Glomerular endothelial cell (primary cell): Measurements from ENCODE around the gene KIF13A. TPM values are rescaled to one million over a fixed set of nuclear protein-coding genes. Genes with fewer than 3 reads are reported as not detected.
"Not testable (repeated sequence)": the region's sequence is repeated elsewhere in the genome, so short reads cannot be mapped to it uniquely, and the experiment has no call there.

Source experiments
- DNase-seq: peaks from one replicate; pipeline ENCODE4 v3.0.0-alpha.2; 2011; ENCODE audit warnings: low read depth, low spot score; ENCODE audit errors: extremely low read depth
- total RNA-seq: library from RNA; depleted of rRNA; stranded (reverse); fragments of >200 nt; gene quantifications from 2 replicates; pipeline ENCODE4 v1.2.3, GENCODE V29; 2015

Gene KIF13A
- total RNA-seq, 1 donor from 2014 or later, result 59.7 TPM

DNA sequence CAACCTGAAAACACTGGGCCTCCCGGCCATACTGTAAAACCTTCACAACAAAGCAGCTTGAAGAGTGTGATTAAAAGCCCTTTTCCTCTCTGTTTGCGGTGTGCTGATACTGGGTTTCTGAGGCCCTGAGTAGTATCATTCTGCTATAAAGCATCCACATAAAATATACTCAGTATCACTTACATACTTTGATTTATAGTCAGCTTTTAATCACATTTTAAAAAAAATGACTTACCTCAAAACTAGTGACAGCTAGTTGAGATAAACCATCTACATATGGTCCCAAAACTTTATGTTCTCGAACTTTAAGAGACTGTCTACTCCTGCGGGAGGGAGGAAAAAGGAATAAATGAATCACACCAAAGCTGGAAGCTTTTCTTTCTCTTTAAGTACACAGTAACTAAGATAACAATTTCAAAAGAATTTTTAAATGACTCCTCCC, 135.7 kb downstream of the KIF13A start:
- no peak for DNase-seq

DNA sequence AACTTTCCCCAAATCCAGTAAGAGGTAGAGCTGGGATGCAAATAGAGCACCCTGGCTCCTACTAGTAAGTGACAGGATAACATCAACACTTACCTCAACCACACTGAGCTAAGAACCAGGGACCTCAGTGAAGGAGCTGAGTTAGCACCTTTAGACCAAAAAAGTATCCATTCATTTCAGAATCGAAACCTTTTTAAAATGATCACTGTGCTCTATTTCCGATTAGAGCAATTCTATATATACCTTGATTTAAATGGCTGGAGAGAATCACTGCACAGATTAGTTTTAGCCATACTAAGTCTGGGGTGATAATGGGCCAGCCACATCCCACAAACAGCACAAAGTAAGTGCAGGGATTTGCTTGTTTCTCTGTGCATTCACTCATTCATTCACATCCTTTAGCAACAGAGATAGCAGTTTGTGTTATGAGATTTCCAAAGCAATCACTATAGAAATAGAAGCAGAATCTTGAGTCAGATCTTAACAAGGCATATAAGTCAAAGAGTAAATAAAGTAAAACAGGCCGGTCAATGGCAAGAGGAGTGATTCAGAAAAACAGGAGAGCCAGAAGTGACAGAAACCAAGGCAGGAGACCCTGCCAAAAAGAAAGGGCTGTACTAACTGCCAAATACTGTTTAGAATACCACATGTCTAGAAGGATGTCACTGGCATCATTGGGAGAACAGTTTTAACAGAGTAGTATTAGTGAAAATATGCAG, 136.3 kb downstream of the KIF13A start:
- no peak for DNase-seq

DNA sequence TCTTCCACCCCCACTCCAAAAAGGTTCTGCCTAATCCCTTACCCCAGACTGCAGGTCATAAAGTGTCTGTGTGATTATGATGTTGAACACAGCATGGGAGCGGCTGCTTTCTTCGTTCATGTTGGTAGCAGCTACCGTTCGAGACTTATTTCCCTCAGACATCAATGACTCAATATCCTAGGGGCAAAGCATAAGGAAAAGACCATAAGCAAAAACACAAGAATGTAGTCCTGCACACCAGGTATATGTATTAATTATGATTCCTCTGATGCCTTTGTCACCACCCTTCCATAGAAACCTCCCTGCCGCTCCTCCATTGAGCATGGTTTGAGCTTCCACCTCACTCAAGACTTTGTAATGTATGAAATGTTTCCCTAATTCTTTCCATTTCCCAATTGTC, 137.2 kb downstream of the KIF13A start:
- DNase-seq, result no peak

GRCh38 chr6:17847203-17847760, 140.2 kb downstream of the KIF13A start:
- peak; percentile 84 for DNase-seq

DNA sequence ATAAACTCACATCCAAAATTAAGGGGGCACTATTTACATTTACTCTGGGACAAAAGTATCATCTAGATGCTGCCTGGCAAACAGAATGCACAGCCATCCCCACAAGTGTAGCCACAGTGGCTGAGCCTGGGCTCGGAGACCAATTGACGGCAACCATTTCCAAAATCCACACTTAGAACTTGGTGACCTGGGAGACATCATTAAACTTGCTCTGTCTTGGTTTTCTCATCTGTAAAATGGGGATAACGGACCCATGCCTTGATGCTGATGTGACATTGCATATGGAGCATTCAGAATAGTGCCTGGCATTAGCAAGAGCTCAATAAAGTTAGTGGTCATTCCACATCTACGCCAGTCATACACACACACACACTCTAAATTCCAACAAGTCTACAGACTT, 140.7 kb downstream of the KIF13A start:
- DNase-seq, result no peak

GRCh38 chr6:17845598-17845997, 141.8 kb downstream of the KIF13A start:
- DNase-seq, result no peak

DNA sequence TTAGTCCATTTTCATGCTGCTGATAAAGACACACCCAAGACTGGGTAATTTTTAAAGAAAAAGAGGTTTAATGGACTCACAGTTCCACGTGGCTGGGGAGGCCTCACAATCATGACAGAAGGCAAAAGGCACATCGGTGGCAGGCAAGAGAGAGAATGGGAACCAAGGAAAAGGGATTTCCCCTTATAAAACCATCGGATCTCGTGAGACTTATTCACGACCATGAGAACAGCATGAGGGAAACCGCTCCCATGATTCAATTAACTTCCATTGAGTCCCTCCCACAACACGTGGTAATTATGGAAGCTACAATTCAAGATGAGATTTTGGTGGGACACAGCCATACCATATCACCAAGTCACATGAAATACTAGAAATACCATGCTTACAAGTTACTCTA, 142.5 kb downstream of the KIF13A start:
- DNase-seq, result not testable (repeated sequence)

DNA sequence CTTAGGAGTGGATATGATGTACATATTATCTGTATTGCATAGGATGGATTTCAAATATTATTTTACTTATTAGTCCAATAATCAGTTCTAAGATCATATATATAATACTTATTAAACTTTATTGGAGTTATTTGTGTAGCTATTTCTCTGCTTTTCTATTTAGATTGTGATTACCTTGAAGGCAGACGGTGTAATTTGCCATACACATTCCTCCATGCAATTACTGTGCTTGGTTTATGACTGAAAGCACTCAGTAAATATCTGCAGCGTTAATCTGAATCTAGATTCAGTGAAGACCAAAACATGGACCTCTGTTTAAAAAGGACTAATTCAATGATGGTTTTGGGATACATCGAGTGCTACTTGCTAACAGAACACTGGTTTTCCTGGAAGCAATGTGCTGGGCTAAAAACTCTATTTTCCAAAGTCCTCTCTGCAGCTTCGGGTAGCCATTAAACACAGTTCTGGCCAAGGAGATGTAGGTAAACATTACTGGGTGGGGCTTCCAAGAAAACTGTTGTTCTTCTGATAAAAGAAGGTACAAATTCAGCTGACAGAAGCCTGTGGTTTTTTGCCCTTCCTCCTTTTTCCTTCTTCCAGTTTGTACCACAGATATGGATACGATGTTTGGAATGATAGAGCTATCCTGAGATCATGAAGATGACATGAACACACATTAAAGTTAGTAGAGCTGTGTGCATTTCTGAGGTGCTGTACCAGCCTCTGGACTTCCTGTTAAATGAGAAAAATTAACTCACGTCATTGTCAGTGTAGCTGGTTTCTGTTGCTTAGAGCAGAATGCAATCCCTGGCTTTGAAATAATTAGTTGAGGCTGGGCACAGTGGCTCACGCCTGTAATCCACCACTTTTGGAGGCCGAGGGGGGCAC, 144.3 kb downstream of the KIF13A start:
- DNase-seq, result no peak

GRCh38 chr6:17842014-17842776, 145.2 kb downstream of the KIF13A start:
- DNase-seq, result no peak

GRCh38 chr6:17839513-17840223, 147.8 kb downstream of the KIF13A start:
- no peak for DNase-seq

DNA sequence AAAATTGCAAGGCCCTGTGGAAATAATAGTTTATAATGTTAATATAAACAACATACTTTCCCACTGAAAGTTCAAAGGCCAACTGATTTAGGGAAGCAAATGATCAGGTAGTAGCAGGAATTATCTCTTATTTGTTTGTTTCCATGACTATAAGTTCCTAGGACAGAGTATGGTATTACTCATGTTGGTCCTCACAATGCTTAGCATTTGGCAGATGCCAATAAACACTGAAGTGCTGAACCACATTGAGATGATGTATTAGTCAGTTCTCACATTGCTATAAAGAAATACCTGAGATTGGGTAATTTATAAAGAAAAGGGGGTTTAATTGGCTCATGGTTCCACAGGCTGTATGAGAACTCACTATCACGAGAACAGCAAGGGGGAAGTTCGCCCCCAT, 151.1 kb downstream of the KIF13A start:
- DNase-seq, result no peak

DNA sequence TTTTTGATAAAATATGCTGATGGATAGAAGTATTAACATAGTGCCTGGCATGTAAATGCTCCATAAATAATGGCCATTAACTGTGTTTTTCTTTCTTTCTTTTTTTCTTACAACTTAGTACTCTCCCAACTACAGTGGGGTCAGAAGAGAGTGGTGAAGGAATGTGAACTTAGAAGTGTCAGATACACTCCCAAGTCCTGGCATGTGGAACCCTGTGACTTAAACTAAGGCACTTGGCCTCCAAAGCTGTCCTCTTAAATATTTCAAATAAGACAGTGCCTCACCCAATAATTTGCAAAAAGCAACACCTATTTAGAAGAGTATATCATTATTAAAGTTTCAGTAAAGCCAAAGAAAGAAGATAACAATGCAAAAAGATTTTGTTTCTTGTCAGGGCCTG, 151.7 kb downstream of the KIF13A start:
- DNase-seq, result no peak

GRCh38 chr6:17831135-17831534, 156.3 kb downstream of the KIF13A start:
- peak; percentile 94 for DNase-seq

- DNase-seq, result no peak
These were observed 157.5 kb downstream of the KIF13A start for GRCh38 chr6:17829905-17830304.

GRCh38 chr6:17828149-17828548, 159.3 kb downstream of the KIF13A start:
- no peak for DNase-seq

DNA sequence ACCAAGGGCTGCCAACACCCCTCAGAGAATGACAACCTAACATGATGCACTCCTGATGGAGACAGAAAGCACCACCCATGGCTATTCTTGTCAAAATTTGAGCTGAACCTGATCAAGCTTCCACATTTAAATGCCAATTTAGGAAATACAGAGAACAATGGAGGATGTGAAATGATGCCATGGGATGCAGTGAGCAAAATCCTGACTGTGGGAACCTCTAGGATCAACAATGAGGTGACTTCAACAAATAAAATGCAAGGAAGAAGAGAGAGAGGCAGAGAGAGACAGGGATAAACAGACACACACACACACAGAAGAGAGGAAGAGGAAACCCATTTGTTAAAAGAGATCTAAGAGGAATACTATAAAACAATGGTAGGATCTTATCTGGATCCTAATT, 161.1 kb downstream of the KIF13A start:
- no peak for DNase-seq

GRCh38 chr6:17820055-17820454, 167.4 kb downstream of the KIF13A start:
- no peak for DNase-seq

- DNase-seq, result no peak
These were observed 169.7 kb downstream of the KIF13A start for GRCh38 chr6:17817763-17818162.

- no peak for DNase-seq
These were observed 170.4 kb downstream of the KIF13A start for GRCh38 chr6:17816921-17817611.

GRCh38 chr6:17813542-17813941, 173.9 kb downstream of the KIF13A start:
- no peak for DNase-seq
